Measurements from ENCODE around the gene COL26A1.

DNA sequence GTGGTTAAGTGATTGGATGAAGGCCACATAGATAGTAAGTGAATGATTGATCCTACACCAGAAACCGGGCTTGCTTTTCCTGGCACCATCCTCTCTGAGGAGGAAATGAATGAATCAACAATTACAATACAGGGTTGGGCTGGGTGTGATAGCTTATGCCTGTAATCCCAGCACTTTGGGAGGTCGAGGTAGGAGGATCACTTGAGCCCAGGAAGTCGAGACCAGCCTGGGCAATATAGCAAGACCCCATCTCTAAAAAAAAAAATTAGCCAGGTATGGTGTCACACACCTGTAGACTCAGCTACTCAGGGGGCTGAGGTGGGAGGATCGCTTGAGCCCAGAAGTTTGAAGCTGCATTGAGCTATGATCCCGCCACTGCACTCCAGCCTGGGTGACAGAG is 111.5 kb downstream of the COL26A1 start:
- TF ChIP-seq CTCF (IDR thresholded peaks at IDR 0.05; ENCODE audit: poor library complexity, severe bottlenecking) (no peak), RAD21 (conservative IDR thresholded peaks at IDR 0.05) (no peak), EZH2 (IDR thresholded peaks at IDR 0.05; ENCODE audit: borderline replicate concordance, insufficient read depth, low read length, poor library complexity, severe bottlenecking) (no peak), POLR2AphosphoS5 (IDR thresholded peaks at IDR 0.05) (no peak), SMC3 (conservative IDR thresholded peaks at IDR 0.05; ENCODE audit: poor library complexity) (no peak), TAF1 (IDR thresholded peaks at IDR 0.05; ENCODE audit: low read depth) (no peak), EP300 (conservative IDR thresholded peaks at IDR 0.05; ENCODE audit: poor library complexity, severe bottlenecking) (no peak)
- TF ChIP-seq, protein P1, sequence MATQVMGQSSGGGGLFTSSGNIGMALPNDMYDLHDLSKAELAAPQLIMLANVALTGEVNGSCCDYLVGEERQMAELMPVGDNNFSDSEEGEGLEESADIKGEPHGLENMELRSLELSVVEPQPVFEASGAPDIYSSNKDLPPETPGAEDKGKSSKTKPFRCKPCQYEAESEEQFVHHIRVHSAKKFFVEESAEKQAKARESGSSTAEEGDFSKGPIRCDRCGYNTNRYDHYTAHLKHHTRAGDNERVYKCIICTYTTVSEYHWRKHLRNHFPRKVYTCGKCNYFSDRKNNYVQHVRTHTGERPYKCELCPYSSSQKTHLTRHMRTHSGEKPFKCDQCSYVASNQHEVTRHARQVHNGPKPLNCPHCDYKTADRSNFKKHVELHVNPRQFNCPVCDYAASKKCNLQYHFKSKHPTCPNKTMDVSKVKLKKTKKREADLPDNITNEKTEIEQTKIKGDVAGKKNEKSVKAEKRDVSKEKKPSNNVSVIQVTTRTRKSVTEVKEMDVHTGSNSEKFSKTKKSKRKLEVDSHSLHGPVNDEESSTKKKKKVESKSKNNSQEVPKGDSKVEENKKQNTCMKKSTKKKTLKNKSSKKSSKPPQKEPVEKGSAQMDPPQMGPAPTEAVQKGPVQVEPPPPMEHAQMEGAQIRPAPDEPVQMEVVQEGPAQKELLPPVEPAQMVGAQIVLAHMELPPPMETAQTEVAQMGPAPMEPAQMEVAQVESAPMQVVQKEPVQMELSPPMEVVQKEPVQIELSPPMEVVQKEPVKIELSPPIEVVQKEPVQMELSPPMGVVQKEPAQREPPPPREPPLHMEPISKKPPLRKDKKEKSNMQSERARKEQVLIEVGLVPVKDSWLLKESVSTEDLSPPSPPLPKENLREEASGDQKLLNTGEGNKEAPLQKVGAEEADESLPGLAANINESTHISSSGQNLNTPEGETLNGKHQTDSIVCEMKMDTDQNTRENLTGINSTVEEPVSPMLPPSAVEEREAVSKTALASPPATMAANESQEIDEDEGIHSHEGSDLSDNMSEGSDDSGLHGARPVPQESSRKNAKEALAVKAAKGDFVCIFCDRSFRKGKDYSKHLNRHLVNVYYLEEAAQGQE (IDR thresholded peaks at IDR 0.05; ENCODE audit: borderline replicate concordance) = no peak

Measured in neural cell (in vitro differentiated cells).